ENCODE measurements around the gene C1orf94. TPM values are rescaled to one million over a fixed set of nuclear protein-coding genes. Genes with fewer than 3 reads are reported as not detected.
"Not testable (repeated sequence)": the region's sequence is repeated elsewhere in the genome, so short reads cannot be mapped to it uniquely, and the experiment has no call there.

The C1orf94 gene
- total RNA-seq, 2 experiments from 2014 or later, result not detected

- CTCF ChIA-PET, result no interaction called here
- POLR2A ChIA-PET, result no interaction called here
Observed at GRCh38 chr1:34163792-34164731, 12.6 kb upstream of the C1orf94 start.

- CTCF ChIA-PET, result no interaction called here
- POLR2A ChIA-PET, result no interaction called here
Observed at GRCh38 chr1:34164771-34165391, 11.8 kb upstream of the C1orf94 start, which contains the start of gene CSMD2. Gene CSMD2, minus strand, starts transcription at chr1:34165230. Its CDS starts 133 bp downstream, at chr1:34165097.

- CTCF ChIA-PET, result no interaction called here
- POLR2A ChIA-PET, result no interaction called here
Observed at GRCh38 chr1:34165422-34165921, 11.2 kb upstream of the C1orf94 start.

GRCh38 chr1:34166191-34166624 is 10.5 kb upstream of the C1orf94 start:
- CTCF ChIA-PET, result no interaction called here
- POLR2A ChIA-PET, result no interaction called here

GRCh38 chr1:34166625-34167361 is 9.9 kb upstream of the C1orf94 start:
- ChIA-PET POLR2A (no interaction called here), CTCF (interaction anchor here (0.6 kb wide), 1 partner anchor 13 kb away, joined by 4 read pairs; no protein-coding TSS in a partner anchor)

GRCh38 chr1:34167389-34167788 is 9.3 kb upstream of the C1orf94 start:
- ChIA-PET POLR2A (no interaction called here), CTCF (no interaction called here)

GRCh38 chr1:34175744-34176143 is 963 bp upstream of the C1orf94 start:
- ChIA-PET POLR2A (no interaction called here), CTCF (no interaction called here)

GRCh38 chr1:34178072-34178471 is 1.4 kb downstream of the C1orf94 start:
- CTCF ChIA-PET, result no interaction called here
- POLR2A ChIA-PET, result no interaction called here

GRCh38 chr1:34183381-34183780 is 6.7 kb downstream of the C1orf94 start:
- POLR2A ChIA-PET, CTCF ChIA-PET: not testable (repeated sequence)

GRCh38 chr1:34186741-34187494 is 10.2 kb downstream of the C1orf94 start:
- CTCF ChIA-PET, result no interaction called here
- POLR2A ChIA-PET, result no interaction called here

- ChIA-PET POLR2A (no interaction called here), CTCF (no interaction called here)
Observed at GRCh38 chr1:34188418-34188817, 11.7 kb downstream of the C1orf94 start.

- POLR2A ChIA-PET, result no interaction called here
- CTCF ChIA-PET, result no interaction called here
Observed at GRCh38 chr1:34188985-34189384, 12.3 kb downstream of the C1orf94 start.

- ChIA-PET CTCF (no interaction called here), POLR2A (no interaction called here)
Observed at GRCh38 chr1:34190692-34191091, 14.0 kb downstream of the C1orf94 start.

- POLR2A ChIA-PET, result no interaction called here
- CTCF ChIA-PET, result no interaction called here
Observed at GRCh38 chr1:34192621-34193020, 15.9 kb downstream of the C1orf94 start.

GRCh38 chr1:34199927-34200326 is 23.2 kb downstream of the C1orf94 start:
- CTCF ChIA-PET, result no interaction called here
- POLR2A ChIA-PET, result no interaction called here

- CTCF ChIA-PET, result no interaction called here
- POLR2A ChIA-PET, result no interaction called here
Observed at GRCh38 chr1:34212673-34213072, 36.0 kb downstream of the C1orf94 start.

GRCh38 chr1:34213956-34214355 is 37.2 kb downstream of the C1orf94 start:
- POLR2A ChIA-PET, result no interaction called here
- CTCF ChIA-PET, result no interaction called here

GRCh38 chr1:34231441-34231840 is 54.7 kb downstream of the C1orf94 start:
- CTCF ChIA-PET, result no interaction called here
- POLR2A ChIA-PET, result no interaction called here

GRCh38 chr1:34235594-34235993 is 58.9 kb downstream of the C1orf94 start:
- CTCF ChIA-PET, result no interaction called here
- POLR2A ChIA-PET, result no interaction called here

- ChIA-PET POLR2A (no interaction called here), CTCF (no interaction called here)
Observed at GRCh38 chr1:34236089-34236488, 59.4 kb downstream of the C1orf94 start.
